Smooth muscle cell (in vitro differentiated cells): Measurements from ENCODE around the gene ITGB1BP1. TPM values are rescaled to one million over a fixed set of nuclear protein-coding genes. Genes with fewer than 3 reads are reported as not detected.

Experiments
- DNase-seq: peaks from one replicate; lab custom pipeline; 2025; ENCODE audit not compliant: unreplicated experiment; lab: John Stamatoyannopoulos, UW
- H2AFZ ChIP-seq: fragments of 200-600 bp; sonication (generic); 2 replicates; pipeline ENCODE4 v1.6.0; 2016; ENCODE audit warnings: antibody characterized with exemption, low read depth, mild to moderate bottlenecking
- H3F3A ChIP-seq: fragments of 200-600 bp; sonication (generic); 2 replicates; pipeline ENCODE4 v1.6.0; 2017; ENCODE audit warnings: antibody characterized with exemption, low read depth
- H3K27ac ChIP-seq: fragments of 200-600 bp; sonication (generic); 2 replicates; pipeline ENCODE4 v1.5.1; 2016; ENCODE audit warnings: low read depth, mild to moderate bottlenecking
- H3K27me3 ChIP-seq: fragments of 200-600 bp; sonication (generic); 2 replicates; pipeline ENCODE4 v1.6.1; 2016; ENCODE audit warnings: low read depth, mild to moderate bottlenecking
- H3K36me3 ChIP-seq: fragments of 200-600 bp; sonication (generic); 2 replicates; pipeline ENCODE4 v1.5.1; 2016; ENCODE audit warnings: low read depth
- H3K4me1 ChIP-seq: fragments of 200-600 bp; sonication (generic); 2 replicates; pipeline ENCODE4 v1.5.1; 2016; ENCODE audit warnings: low read depth
- H3K4me2 ChIP-seq: fragments of 200-600 bp; sonication (generic); 2 replicates; pipeline ENCODE4 v1.6.0; 2016; ENCODE audit warnings: mild to moderate bottlenecking
- H3K4me3 ChIP-seq: fragments of 200-600 bp; sonication (generic); 2 replicates; pipeline ENCODE4 v1.5.1; 2016; ENCODE audit warnings: mild to moderate bottlenecking
- H3K79me2 ChIP-seq: fragments of 200-600 bp; sonication (generic); 2 replicates; pipeline ENCODE4 v1.6.0; 2016; ENCODE audit warnings: low read depth, mild to moderate bottlenecking
- H3K9ac ChIP-seq: fragments of 200-600 bp; sonication (generic); 2 replicates; pipeline ENCODE4 v1.6.0; 2016; ENCODE audit warnings: low read depth
- H3K9me3 ChIP-seq: fragments of 200-600 bp; sonication (generic); replicated peaks from 2 replicates; pipeline ENCODE4 v1.5.1; 2016; ENCODE audit warnings: low read depth
- H4K20me1 ChIP-seq: fragments of 200-600 bp; sonication (generic); 2 replicates; pipeline ENCODE4 v1.6.0; 2016; ENCODE audit warnings: low read depth
- WGBS: methylation state at CpG from one replicate; pipeline ENCODE4 v1.1.7; 2016; ENCODE audit warnings: low lambda C conversion rate; 5-methylcytosine and 5-hydroxymethylcytosine counted together
- polyA plus RNA-seq: library from polyadenylated mRNA; unstranded; fragments of >200 nt; fragmentation: Nextera tagmentation; extraction: Ambion mirVana; gene quantifications from 2 replicates; pipeline ENCODE4 v1.2.1, GENCODE V29; 2016
- total RNA-seq: library from RNA; depleted of rRNA; stranded (reverse); fragments of >200 nt; gene quantifications from 2 replicates; pipeline ENCODE4 v1.2.3, GENCODE V29; 2014
- TF ChIP-seq, protein P1 (sequence below): fragments of 200-600 bp; sonication (generic); IDR thresholded peaks from 2 replicates; pipeline ENCODE4 v1.5.1; 2017; ENCODE audit warnings: borderline replicate concordance, mild to moderate bottlenecking, antibody characterized with exemption; ENCODE audit not compliant: insufficient read depth, poor library complexity, severe bottlenecking

The ITGB1BP1 gene
- total and polyA plus RNA-seq, 2 experiments from 2014 or later = 53.9 to 138 TPM

DNA sequence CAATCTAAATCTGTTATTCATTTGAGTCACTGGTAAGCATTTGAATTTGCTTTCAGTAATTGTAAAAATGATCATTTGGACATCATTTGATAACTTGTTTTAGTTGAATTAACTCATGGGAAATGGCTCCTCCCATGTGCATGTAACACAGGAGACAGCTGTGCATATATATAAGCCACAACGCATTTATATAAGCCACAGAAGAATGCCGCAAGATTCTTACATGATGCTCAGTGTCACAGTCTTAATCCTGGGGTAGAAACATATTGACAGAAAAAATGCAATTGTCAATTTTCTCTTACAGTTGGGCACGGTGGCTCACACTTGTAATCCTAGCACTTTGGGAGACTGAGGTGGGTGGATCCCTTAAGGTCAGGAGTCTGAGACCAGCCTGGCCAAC is 37.8 kb upstream of the ITGB1BP1 start:
- WGBS = 92% methylated on average over 3 of the region's 3 CpGs
- H3K4me2 ChIP-seq = no peak overlapping the region
- no peaks in the 10 kb centered on the region for H3K27me3 ChIP-seq
- H4K20me1 ChIP-seq = no peaks in the 10 kb centered on the region
- TF ChIP-seq, protein P1, sequence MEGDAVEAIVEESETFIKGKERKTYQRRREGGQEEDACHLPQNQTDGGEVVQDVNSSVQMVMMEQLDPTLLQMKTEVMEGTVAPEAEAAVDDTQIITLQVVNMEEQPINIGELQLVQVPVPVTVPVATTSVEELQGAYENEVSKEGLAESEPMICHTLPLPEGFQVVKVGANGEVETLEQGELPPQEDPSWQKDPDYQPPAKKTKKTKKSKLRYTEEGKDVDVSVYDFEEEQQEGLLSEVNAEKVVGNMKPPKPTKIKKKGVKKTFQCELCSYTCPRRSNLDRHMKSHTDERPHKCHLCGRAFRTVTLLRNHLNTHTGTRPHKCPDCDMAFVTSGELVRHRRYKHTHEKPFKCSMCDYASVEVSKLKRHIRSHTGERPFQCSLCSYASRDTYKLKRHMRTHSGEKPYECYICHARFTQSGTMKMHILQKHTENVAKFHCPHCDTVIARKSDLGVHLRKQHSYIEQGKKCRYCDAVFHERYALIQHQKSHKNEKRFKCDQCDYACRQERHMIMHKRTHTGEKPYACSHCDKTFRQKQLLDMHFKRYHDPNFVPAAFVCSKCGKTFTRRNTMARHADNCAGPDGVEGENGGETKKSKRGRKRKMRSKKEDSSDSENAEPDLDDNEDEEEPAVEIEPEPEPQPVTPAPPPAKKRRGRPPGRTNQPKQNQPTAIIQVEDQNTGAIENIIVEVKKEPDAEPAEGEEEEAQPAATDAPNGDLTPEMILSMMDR = no peak
- DNase-seq = no peak
- no peak overlapping the region for H3K27ac ChIP-seq
- H3K9ac ChIP-seq = no peak overlapping the region
- no peaks in the 10 kb centered on the region for H3K9me3 ChIP-seq
- H3K4me1 ChIP-seq = no peaks in the 10 kb centered on the region
- no peaks in the 10 kb centered on the region for H3F3A ChIP-seq
- H3K79me2 ChIP-seq = no peaks in the 10 kb centered on the region
- H3K36me3 ChIP-seq = no peaks in the 10 kb centered on the region
- no peak overlapping the region for H3K4me3 ChIP-seq
- H2AFZ ChIP-seq = no peak overlapping the region

DNA sequence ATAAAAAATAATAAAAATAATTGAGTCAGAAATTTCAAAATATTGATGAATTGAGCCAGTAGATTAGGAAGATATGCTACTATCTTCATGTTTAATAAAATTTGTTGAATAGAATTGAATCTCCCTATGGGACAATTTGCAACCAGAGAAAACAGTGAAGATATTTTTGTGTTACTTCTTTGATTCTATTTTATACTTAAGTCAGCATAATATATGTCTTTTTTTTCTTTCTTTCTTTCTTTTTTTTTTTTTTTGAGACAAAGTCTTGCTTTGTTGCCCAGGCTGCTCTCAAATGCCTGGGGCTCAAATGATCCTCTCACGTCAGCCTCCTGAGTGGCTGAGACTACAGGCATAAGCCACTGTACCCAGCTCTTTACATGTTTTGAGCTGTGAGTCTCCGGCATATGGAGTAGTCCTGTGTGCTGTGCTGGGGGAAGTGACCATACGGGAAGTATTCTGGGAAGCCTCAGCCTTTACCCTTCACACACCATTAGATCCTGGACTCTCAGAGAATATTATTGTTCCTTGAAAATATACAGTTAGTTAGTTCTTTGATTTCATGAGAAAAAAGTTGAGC is 37.2 kb upstream of the ITGB1BP1 start:
- Histone ChIP-seq H3K4me1 (no peaks in the 10 kb centered on the region), H3F3A (no peaks in the 10 kb centered on the region), H3K27me3 (no peaks in the 10 kb centered on the region), H4K20me1 (no peaks in the 10 kb centered on the region), H3K4me3 (no peak overlapping the region), H3K9ac (no peak overlapping the region), H3K4me2 (no peak overlapping the region), H3K79me2 (no peaks in the 10 kb centered on the region), H3K9me3 (no peaks in the 10 kb centered on the region), H2AFZ (no peak overlapping the region), H3K27ac (no peak overlapping the region), H3K36me3 (no peaks in the 10 kb centered on the region)
- 96% methylated on average over 3 of the region's 3 CpGs for WGBS
- no peak for DNase-seq
- TF ChIP-seq, protein P1 = no peak

DNA sequence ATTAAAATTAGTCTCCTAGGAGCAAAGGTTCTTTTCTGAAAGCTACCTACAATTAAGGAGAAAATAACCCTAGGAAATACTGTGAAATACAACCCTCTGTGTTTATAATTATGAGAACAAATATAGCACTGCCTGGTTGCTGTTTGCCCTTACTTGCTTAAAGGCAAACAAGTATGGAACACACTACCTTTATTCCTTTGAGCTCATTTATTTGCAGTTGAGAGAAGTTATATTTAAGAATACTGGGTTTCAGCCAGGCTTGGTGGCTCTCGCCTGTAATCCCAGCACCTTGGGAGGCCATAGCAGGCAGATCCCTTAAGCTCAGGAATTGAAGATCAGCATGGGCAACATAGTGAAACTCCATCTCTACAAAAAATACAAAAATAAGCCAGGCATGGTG is 27.9 kb upstream of the ITGB1BP1 start:
- Histone ChIP-seq H3K9ac (no peak overlapping the region), H3K27me3 (no peaks in the 10 kb centered on the region), H3K9me3 (no peaks in the 10 kb centered on the region), H3K4me3 (no peak overlapping the region), H3K4me1 (no peaks in the 10 kb centered on the region), H2AFZ (no peak overlapping the region), H3K4me2 (no peak overlapping the region), H3K79me2 (no peaks in the 10 kb centered on the region), H3K27ac (no peak overlapping the region), H3F3A (no peaks in the 10 kb centered on the region), H4K20me1 (no peaks in the 10 kb centered on the region), H3K36me3 (no peaks in the 10 kb centered on the region)
- TF ChIP-seq, protein P1 = no peak
- WGBS = 92% methylated on average over 1 of the region's 1 CpG
- DNase-seq = no peak

DNA sequence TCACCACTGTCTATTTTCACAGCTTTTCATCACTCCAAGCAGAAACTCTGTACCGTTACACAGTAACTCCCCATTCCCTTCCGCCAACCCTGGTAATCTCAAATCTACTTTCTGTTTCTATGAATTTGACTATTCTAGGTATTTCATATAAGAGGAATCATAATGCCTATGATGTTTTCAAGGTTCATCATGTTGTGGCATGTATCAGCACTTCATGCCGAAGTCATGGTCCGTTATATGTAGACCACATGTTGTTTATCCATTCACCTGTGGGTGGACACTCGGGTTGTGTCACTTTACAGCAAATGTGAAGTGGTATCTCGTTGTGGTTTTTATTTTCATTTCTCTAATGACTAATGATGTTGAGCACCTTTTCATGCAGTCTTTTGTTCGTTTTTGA is 21.8 kb upstream of the ITGB1BP1 start:
- Histone ChIP-seq H3K36me3 (peaks cover 7% of the 10 kb centered on the region), H3K27ac (no peak overlapping the region), H3K27me3 (no peaks in the 10 kb centered on the region), H3K4me1 (no peaks in the 10 kb centered on the region), H4K20me1 (no peaks in the 10 kb centered on the region), H3K79me2 (no peaks in the 10 kb centered on the region), H3K4me3 (no peak overlapping the region), H3F3A (no peaks in the 10 kb centered on the region), H3K9me3 (no peaks in the 10 kb centered on the region), H3K9ac (no peak overlapping the region), H2AFZ (no peak overlapping the region), H3K4me2 (no peak overlapping the region)
- DNase-seq = no peak
- TF ChIP-seq, protein P1 = no peak
- WGBS = 90% methylated on average over 7 of the region's 7 CpGs
